ENCODE measurements around the gene TULP4.

Gene TULP4

DNA sequence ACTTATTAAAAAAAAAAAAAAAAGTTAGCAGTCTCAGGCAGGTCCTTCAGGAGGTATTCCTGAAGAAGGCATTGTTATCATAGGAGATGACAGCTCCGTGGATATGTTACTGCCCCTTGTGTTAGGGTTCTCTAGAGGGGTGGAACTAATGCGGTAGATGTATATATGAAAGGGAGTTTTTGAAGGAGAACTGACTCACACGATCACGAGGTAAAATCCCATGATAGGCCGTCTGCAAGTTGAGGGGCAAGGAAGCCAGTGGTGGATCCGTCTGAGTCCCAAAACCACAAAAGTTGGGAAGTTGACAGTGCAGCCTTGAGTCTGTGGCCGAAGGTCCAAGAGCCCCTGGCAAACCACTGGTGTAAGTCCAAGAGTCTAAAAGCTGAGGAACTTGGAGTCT lies 103.4 kb downstream of the TULP4 start:
- TF ChIP-seq, protein P1, sequence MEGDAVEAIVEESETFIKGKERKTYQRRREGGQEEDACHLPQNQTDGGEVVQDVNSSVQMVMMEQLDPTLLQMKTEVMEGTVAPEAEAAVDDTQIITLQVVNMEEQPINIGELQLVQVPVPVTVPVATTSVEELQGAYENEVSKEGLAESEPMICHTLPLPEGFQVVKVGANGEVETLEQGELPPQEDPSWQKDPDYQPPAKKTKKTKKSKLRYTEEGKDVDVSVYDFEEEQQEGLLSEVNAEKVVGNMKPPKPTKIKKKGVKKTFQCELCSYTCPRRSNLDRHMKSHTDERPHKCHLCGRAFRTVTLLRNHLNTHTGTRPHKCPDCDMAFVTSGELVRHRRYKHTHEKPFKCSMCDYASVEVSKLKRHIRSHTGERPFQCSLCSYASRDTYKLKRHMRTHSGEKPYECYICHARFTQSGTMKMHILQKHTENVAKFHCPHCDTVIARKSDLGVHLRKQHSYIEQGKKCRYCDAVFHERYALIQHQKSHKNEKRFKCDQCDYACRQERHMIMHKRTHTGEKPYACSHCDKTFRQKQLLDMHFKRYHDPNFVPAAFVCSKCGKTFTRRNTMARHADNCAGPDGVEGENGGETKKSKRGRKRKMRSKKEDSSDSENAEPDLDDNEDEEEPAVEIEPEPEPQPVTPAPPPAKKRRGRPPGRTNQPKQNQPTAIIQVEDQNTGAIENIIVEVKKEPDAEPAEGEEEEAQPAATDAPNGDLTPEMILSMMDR (conservative IDR thresholded peaks at IDR 0.05) = no peak
- no peak overlapping the region for H3K27ac ChIP-seq

DNA sequence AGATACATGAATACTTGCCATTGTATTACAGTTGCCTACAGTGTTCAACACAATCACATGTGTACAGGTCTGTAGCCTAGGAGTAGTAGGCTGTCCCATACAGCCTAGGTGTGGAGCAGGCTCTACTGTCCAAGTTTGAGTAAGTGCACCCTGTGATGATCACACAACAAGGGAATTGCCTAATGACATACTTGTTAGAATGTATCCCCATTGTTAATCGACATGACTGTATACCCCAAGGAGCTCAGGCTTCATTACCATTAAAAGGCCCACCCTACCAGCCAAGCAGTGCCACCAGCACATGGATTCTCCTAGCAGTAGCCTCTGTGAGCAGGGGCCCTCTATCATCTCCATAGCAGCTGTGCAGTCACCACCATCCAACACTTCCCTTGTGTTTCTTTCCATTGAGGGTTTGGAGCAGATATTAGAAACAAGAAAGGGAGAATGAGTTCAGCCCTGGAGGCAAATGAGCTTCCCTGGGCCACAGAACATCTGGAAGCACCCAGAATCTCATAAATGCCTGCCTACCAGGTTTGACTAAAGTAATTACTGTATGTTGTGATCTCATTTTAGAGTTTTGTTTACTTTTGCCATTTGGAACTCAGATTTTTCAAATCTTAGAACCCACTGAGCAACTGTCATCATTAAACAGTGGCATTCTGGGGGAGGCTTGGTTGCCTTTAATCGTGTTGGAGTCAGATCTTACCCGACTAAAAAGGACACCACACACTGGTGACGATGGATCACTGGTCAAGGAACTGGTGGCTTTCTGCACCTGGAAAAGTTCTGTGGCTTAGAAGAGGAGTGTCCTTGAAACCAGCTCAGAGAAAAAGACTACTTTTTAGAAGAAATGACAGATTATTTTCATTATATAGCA lies 104.9 kb downstream of the TULP4 start:
- H3K27ac ChIP-seq = no peak overlapping the region
- TF ChIP-seq, protein P1 (conservative IDR thresholded peaks at IDR 0.05) = no peak

GRCh38 chr6:158417760-158418098 lies 105.5 kb downstream of the TULP4 start:
- no peak overlapping the region for H3K27ac ChIP-seq
- TF ChIP-seq, protein P1 (conservative IDR thresholded peaks at IDR 0.05) = no peak

DNA sequence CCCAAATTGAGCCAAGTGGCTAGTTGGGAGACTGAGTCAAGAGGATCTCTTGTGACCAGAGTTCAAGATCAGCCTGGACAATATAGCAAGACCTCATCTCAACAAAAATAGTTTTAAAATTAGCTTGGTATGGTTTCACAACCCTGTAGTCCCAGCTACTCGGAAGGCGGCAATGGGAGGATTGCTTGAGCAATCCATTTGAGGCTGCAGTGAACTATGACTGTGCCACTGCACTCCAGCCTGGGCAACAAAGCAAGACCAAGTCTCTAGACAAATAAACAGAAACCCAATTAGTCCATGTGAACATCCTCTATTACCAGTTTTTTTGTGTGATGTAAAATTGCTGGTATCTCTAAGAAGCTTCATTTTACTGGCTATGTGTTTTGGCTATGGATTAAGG lies 106.2 kb downstream of the TULP4 start:
- H3K27ac ChIP-seq = no peak overlapping the region
- TF ChIP-seq, protein P1 (conservative IDR thresholded peaks at IDR 0.05) = no peak

DNA sequence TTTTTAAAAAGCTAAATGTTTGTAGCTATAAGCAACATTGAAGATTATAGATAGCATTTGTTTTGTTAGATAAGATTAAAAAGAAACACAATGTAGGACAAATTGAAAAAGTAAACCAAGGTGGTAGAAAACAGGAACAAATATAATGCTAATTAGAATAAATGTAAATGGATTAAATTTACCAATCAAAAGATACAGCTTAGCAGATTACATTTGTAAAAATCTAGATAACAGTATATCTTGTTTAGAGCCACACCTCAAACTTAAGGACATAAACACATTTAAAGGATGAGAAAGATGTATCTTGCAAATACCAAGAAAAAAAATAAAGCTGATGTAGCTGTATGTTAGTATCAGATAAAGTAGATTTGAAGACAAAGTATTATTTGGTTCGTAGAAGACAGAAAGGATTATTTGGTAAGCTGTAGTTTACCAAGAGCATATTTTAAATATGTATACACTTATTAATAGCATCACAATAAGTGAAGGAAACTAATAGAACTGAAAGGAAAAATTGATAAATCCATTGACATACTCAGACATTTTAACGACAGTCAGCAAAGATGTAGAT lies 107.2 kb downstream of the TULP4 start:
- TF ChIP-seq, protein P1 (conservative IDR thresholded peaks at IDR 0.05) = no peak

DNA sequence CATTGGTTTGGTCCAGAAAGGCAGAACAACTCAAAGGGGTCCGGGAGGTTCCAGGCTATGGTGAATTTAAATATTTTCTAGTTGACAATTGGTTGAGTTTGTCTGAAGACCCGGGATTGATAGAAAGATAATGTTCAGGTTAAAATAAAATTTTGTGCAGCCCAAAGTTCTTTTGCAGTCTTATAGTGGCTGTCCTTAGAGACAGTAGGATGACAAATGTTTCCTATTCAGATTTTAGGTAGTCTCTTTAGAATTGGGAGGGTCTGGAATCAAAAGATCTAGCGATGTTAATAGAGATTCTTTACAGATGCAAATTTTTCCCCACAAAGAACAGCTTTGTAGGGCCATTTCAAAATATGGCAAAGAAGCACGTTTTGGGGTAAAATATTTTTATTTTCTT lies 109.1 kb downstream of the TULP4 start:
- TF ChIP-seq, protein P1 (conservative IDR thresholded peaks at IDR 0.05) = no peak
- no peak overlapping the region for H3K27ac ChIP-seq

More for the DNA sequence above, 107.2 kb downstream of the TULP4 start:
- H3K27ac ChIP-seq = no peak overlapping the region

- TF ChIP-seq, protein P1 (conservative IDR thresholded peaks at IDR 0.05) = no peak
- H3K27ac ChIP-seq = no peak overlapping the region
Observed at GRCh38 chr6:158422629-158423238, 110.5 kb downstream of the TULP4 start.
